Right atrium auricular region (tissue), 2 donors: Measurements from ENCODE around the gene FMNL3. TPM values are rescaled to one million over a fixed set of nuclear protein-coding genes. Genes with fewer than 3 reads are reported as not detected.

Experiments used
- DNase-seq: peaks from one replicate; pipeline ENCODE4 v3.0.0-alpha.2; 2019; ENCODE audit warnings: low spot score
- H3K27ac ChIP-seq, 2 donors: fragments of 200-600 bp; sonication (generic); 1 replicate in 1 of 2; 2 replicates in 1 of 2; pipeline ENCODE4 v1.5.1; 2016 to 2019
- H3K27me3 ChIP-seq, 2 donors: fragments of 200-600 bp; sonication (generic); one replicate each; pipeline versions ENCODE4 v1.5.1 to v1.6.0; 2017 to 2019
- H3K36me3 ChIP-seq: fragments of 200-600 bp; sonication (generic); one replicate; pipeline ENCODE4 v1.5.1; 2016
- H3K4me1 ChIP-seq, 2 donors: fragments of 200-600 bp; sonication (generic); one replicate each; pipeline versions ENCODE4 v1.5.1 to v1.6.0; 2017 to 2019
- H3K4me3 ChIP-seq, 2 donors: fragments of 200-600 bp; sonication (generic); 1 replicate in 1 of 2; 2 replicates in 1 of 2; pipeline ENCODE4 v1.5.1; 2017 to 2019; ENCODE audit warnings: mild to moderate bottlenecking in 1 of 2, moderate library complexity in 1 of 2
- H3K9me3 ChIP-seq, 2 donors: fragments of 200-600 bp; sonication (generic); one replicate each; pipeline ENCODE4 v1.5.1; 2019
- CTCF ChIP-seq, 2 donors: fragments of 200-600 bp; sonication (generic); IDR thresholded peaks; one replicate each; pipeline ENCODE4 v1.5.1; 2019; ENCODE audit warnings: antibody characterized with exemption in 2 of 2
- total RNA-seq, 2 donors: library from RNA; depleted of rRNA; stranded (reverse); fragments of >200 nt; gene quantifications; one replicate each; pipeline ENCODE4 v1.1.0, GENCODE V29; 2016

FMNL3 gene
- total RNA-seq, 2 donors from 2014 or later: 9.0 to 19.7 TPM

GRCh38 chr12:49684310-49684854, 22.8 kb downstream of the FMNL3 start:
- Histone ChIP-seq H3K4me1 (peaks cover 0 to 29% of the 10 kb centered on the region in 2 donors), H3K9me3 (no peaks in the 10 kb centered on the region), H3K36me3 (no peaks in the 10 kb centered on the region), H3K27ac (no peak overlapping the region), H3K27me3 (no peaks in the 10 kb centered on the region), H3K4me3 (no peak overlapping the region)
- no peak for TF ChIP-seq CTCF (IDR thresholded peaks at IDR 0.05)
- DNase-seq: no peak

GRCh38 chr12:49683599-49684309, 23.5 kb downstream of the FMNL3 start:
- Histone ChIP-seq H3K4me1 (peaks cover 0 to 26% of the 10 kb centered on the region in 2 donors), H3K36me3 (no peaks in the 10 kb centered on the region), H3K27me3 (no peaks in the 10 kb centered on the region), H3K9me3 (no peaks in the 10 kb centered on the region), H3K27ac (no peak overlapping the region), H3K4me3 (no peak overlapping the region)
- no peak for DNase-seq
- TF ChIP-seq CTCF (IDR thresholded peaks at IDR 0.05): no peak

- Histone ChIP-seq H3K36me3 (no peaks in the 10 kb centered on the region), H3K4me3 (no peak overlapping the region), H3K4me1 (peaks cover 0 to 28% of the 10 kb centered on the region in 2 donors), H3K9me3 (no peaks in the 10 kb centered on the region), H3K27ac (no peak overlapping the region), H3K27me3 (no peaks in the 10 kb centered on the region)
- no peak for DNase-seq
- TF ChIP-seq CTCF (IDR thresholded peaks at IDR 0.05): no peak
Observed at GRCh38 chr12:49680075-49680474, 27.1 kb downstream of the FMNL3 start.

- Histone ChIP-seq H3K36me3 (no peaks in the 10 kb centered on the region), H3K27ac (no peak overlapping the region), H3K27me3 (no peaks in the 10 kb centered on the region), H3K4me1 (peaks cover 0 to 28% of the 10 kb centered on the region in 2 donors), H3K9me3 (no peaks in the 10 kb centered on the region), H3K4me3 (no peak overlapping the region)
- DNase-seq: no peak
- TF ChIP-seq CTCF (IDR thresholded peaks at IDR 0.05): no peak
Observed at GRCh38 chr12:49678711-49679110, 28.5 kb downstream of the FMNL3 start.

GRCh38 chr12:49675137-49675536, 32.1 kb downstream of the FMNL3 start:
- Histone ChIP-seq H3K9me3 (no peaks in the 10 kb centered on the region), H3K27ac (peak overlapping the region; percentile 89 to 92), H3K36me3 (no peaks in the 10 kb centered on the region), H3K27me3 (no peaks in the 10 kb centered on the region), H3K4me1 (peaks cover 0 to 60% of the 10 kb centered on the region in 2 donors), H3K4me3 (no peak overlapping the region)
- TF ChIP-seq CTCF (IDR thresholded peaks at IDR 0.05): no peak
- no peak for DNase-seq
